Measurements from ENCODE around the gene DEFB112.

Gene DEFB112

DNA sequence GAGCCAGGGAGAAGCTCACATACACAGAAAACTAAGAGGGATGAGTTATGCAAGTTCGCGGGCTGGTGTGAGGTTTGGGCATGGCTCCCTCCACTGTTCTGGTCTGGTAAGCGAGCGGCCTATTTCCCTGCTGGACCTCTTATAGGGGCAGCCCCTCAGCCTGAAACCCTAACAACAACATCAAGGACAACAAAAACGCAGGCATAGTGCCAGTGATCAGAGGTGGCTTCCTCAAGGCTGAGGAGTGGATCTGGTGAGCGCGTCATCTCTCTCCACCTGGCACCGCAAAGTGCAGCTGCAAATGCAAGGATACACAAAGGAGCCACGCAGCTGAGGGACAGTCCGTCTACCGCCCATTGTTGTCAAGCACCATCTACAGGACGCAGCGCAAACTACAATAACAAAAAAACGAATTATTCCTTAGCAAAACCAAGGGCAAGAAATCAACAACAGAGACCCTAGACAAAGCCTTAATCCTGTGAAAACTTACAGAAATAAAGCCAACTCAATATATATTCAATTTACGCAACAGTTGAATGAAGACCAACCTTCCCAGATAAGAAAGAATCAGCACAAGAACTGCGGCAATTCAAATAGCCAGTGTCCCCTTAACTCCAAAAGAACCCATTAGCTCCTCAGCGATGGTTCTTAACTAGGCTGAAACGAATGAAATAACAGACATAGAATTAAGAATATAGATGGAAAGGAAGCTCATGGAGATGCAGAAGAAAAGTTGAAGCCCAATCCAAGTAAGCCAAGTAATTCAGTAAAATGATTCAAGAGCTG, 18.8 kb downstream of the DEFB112 start:
- Histone ChIP-seq H3K36me3 (ENCODE audit: control insufficient read depth, insufficient read depth, low read length) (no peaks in the 10 kb centered on the region), H3K27me3 (replicated peaks; ENCODE audit: control insufficient read depth, insufficient read depth, low read length) (no peaks in the 10 kb centered on the region), H3K4me3 (replicated peaks; ENCODE audit: low read depth, low read length) (no peak overlapping the region)
- TF ChIP-seq, protein P1, sequence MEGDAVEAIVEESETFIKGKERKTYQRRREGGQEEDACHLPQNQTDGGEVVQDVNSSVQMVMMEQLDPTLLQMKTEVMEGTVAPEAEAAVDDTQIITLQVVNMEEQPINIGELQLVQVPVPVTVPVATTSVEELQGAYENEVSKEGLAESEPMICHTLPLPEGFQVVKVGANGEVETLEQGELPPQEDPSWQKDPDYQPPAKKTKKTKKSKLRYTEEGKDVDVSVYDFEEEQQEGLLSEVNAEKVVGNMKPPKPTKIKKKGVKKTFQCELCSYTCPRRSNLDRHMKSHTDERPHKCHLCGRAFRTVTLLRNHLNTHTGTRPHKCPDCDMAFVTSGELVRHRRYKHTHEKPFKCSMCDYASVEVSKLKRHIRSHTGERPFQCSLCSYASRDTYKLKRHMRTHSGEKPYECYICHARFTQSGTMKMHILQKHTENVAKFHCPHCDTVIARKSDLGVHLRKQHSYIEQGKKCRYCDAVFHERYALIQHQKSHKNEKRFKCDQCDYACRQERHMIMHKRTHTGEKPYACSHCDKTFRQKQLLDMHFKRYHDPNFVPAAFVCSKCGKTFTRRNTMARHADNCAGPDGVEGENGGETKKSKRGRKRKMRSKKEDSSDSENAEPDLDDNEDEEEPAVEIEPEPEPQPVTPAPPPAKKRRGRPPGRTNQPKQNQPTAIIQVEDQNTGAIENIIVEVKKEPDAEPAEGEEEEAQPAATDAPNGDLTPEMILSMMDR (IDR thresholded peaks at IDR 0.05; ENCODE audit: insufficient read depth, low read length, poor library complexity, severe bottlenecking) = peak; percentile 48
- no peak for DNase-seq (ENCODE audit: extremely low read depth, insufficient read length)

DNA sequence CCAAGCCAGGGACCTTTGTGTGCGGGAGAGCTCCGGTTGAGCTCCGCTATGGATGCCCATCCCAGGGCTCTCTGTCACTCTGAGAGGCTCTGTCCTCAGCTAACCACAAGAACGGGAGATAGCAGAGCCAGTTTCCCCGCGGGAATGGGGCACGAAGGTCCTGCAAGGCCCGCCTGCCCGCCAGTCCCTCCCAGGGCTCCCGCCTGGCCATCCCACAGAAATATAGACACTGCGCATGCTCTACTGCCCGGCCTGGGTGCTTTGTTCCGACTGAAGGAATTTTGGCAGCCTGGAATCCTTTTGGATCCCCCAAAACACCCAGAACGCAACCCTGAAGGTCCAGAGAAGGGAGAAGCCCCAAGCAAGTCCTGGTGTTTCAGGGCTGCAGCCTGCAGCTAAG, 19.4 kb downstream of the DEFB112 start:
- Histone ChIP-seq H3K27me3 (replicated peaks; ENCODE audit: control insufficient read depth, insufficient read depth, low read length) (no peaks in the 10 kb centered on the region), H3K36me3 (ENCODE audit: control insufficient read depth, insufficient read depth, low read length) (no peaks in the 10 kb centered on the region), H3K4me3 (replicated peaks; ENCODE audit: low read depth, low read length) (no peak overlapping the region)
- TF ChIP-seq, protein P1 (IDR thresholded peaks at IDR 0.05; ENCODE audit: insufficient read depth, low read length, poor library complexity, severe bottlenecking) = no peak
- no peak for DNase-seq (ENCODE audit: extremely low read depth, insufficient read length)

DNA sequence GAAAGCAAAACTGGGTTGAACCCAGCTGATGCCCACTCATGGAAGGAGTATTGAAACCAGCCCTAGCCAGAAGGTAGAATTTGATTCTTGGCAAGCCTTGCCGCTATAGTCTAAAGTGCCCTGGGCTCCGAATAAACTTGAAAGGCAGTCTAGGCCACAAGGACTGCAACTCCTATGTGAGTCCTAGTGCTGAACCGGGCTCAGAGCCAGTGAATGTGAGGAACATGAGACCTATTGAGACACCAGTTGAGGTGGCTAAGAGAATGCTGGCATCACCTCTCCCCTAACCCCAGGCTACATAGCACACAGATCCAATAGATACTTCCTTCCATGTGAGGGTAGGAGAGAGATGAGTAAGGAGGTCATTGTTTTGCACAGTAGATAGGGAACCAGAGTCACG, 24.5 kb downstream of the DEFB112 start:
- Histone ChIP-seq H3K27me3 (replicated peaks; ENCODE audit: control insufficient read depth, insufficient read depth, low read length) (no peaks in the 10 kb centered on the region), H3K36me3 (ENCODE audit: control insufficient read depth, insufficient read depth, low read length) (no peaks in the 10 kb centered on the region), H3K4me3 (replicated peaks; ENCODE audit: low read depth, low read length) (no peak overlapping the region)
- no peak for DNase-seq (ENCODE audit: extremely low read depth, insufficient read length)
- TF ChIP-seq, protein P1 (IDR thresholded peaks at IDR 0.05; ENCODE audit: insufficient read depth, low read length, poor library complexity, severe bottlenecking) = no peak

- H3K4me3 ChIP-seq (replicated peaks; ENCODE audit: low read depth, low read length) = no peak within 1 kb of the TSS
- no peaks in the 10 kb centered on the region for H3K36me3 ChIP-seq (ENCODE audit: control insufficient read depth, insufficient read depth, low read length)
- TF ChIP-seq, protein P1 (IDR thresholded peaks at IDR 0.05; ENCODE audit: insufficient read depth, low read length, poor library complexity, severe bottlenecking) = no peak
- no peak for DNase-seq (ENCODE audit: extremely low read depth, insufficient read length)
- H3K27me3 ChIP-seq (replicated peaks; ENCODE audit: control insufficient read depth, insufficient read depth, low read length) = no peaks in the 10 kb centered on the region
These were observed 27.8 kb downstream of the DEFB112 start, which contains the start of gene DEFB110 for GRCh38 chr6:50021894-50022293. Gene DEFB110, minus strand, starts transcription at chr6:50021994. Its CDS starts 59 bp downstream, at chr6:50021935.

DNA sequence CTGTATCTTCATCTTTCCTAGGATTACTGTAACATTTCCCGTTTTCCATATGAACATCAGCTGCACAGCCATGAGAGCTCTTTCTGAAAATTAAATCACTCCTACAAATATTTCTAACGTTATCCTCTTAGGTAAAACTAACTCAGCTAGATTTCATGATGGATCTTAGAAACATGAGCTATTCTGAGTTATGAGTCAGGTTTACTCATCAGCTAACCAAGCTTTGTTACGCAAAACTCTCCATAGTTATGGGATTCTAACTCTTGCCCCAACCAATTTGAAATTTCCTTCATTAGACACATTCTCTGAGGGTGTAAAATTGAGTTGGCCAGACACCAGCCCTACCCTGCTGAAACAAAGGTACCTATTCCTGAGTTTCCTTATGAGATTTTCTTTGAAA, 41.9 kb downstream of the DEFB112 start:
- Histone ChIP-seq H3K27me3 (replicated peaks; ENCODE audit: control insufficient read depth, insufficient read depth, low read length) (no peaks in the 10 kb centered on the region), H3K36me3 (ENCODE audit: control insufficient read depth, insufficient read depth, low read length) (no peaks in the 10 kb centered on the region), H3K4me3 (replicated peaks; ENCODE audit: low read depth, low read length) (no peak overlapping the region)
- no peak for DNase-seq (ENCODE audit: extremely low read depth, insufficient read length)
- TF ChIP-seq, protein P1 (IDR thresholded peaks at IDR 0.05; ENCODE audit: insufficient read depth, low read length, poor library complexity, severe bottlenecking) = no peak

All from GM06990 (cell line).